GM21619 (cell line): ENCODE results near the gene THRB.

ENCODE experiments used
- ATAC-seq: cut with Tn5 transposase; IDR thresholded peaks from one replicate; pipeline ENCODE4 v1.9.1; 2021; ENCODE audit not compliant: unreplicated experiment

THRB gene

GRCh38 chr3:24492971-24493551 lies 1.6 kb downstream of the THRB start:
- ATAC-seq, result no peak

GRCh38 chr3:24490151-24490550 lies 4.5 kb downstream of the THRB start:
- ATAC-seq, result no peak

- no peak for ATAC-seq
Observed at GRCh38 chr3:24487325-24488262, 7.1 kb downstream of the THRB start.

DNA sequence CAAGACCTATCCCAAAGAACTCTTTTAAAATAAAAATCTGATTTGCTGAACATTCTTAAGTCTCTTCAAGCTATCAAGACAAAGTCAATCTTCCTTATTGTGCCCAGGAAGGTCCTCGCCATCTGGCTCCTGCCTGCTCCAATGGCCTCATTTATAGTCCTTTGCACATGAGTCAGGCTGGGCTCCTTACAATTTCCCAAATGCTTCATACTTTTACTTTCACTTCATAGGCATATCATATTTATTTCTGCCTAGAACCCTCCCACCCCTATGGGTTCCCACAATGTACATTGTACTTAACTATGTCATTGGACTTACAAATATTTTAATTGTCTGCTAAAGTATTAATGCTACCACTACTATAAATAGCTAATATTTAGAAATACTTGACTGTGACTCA lies 9.1 kb downstream of the THRB start:
- no peak for ATAC-seq

GRCh38 chr3:24483873-24484272 lies 10.8 kb downstream of the THRB start:
- ATAC-seq, result no peak

DNA sequence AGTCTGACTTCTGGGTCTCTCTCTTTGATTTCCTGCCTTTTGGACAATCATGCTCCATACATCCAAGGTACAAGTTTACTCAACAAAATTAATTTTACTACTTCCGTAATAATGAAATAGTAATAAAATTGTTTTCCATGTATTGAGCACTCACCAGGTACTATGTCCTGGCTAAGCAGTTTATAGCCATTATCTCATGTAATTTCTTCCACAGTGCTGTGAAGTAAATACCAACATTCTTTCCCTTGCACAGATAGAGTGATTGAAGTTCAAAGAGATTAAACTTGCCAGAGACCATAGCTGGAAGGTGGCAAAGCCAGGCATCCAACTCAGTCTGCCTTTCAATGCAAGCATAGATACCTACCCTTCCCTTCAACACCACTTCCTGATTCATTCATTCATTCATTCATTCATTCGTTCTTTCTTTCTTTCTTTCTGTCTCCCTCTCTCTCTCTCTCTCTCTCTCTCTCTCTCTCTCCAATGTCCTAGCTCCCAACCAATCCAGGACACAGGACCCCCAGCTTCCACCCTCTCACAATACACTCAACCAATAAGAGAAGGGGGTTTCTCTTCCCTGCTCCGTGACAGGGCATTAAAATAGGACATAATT lies 12.4 kb downstream of the THRB start:
- ATAC-seq, result no peak

DNA sequence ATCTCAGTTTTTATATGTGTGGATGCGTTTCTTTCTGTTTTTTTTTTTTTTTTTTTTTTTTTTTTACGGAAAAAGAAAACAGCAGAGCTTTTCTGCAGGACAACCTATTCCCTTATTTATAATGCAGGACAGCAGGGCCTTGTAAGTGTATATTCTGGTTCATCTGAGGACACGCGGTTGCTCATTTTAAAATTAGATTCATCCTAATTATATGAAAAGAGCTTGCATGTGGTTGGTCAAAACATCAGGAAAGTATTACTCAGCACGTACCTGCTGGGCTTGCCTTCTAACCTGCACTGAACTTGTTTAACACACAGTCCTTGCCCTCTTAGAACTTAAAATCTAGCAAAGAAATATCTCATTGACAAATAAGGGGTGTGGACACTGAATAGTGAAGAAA lies 13.5 kb downstream of the THRB start:
- ATAC-seq, result no peak

- ATAC-seq, result no peak
Observed at GRCh38 chr3:24480497-24480896, 14.2 kb downstream of the THRB start.

DNA sequence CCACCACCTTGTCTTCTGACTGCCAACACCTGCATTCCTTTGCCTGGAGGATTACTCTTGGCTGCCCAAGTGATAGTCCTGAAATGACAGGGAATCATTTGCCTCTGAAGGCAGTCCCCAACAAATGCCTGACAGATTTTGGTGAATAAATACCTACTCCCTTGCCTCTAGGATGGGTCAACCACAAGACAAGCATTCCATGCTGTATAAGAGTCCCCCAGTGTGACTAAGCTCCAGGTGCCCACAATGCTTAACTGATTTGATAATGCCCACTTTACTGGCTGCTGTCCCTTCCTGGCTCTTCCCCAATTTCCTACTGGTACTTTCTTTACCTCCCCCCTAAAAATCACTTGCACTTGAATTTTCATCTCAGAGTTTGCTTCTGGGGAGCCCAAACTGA lies 14.8 kb downstream of the THRB start:
- ATAC-seq, result no peak

GRCh38 chr3:24476871-24477656 lies 17.6 kb downstream of the THRB start:
- no peak for ATAC-seq

DNA sequence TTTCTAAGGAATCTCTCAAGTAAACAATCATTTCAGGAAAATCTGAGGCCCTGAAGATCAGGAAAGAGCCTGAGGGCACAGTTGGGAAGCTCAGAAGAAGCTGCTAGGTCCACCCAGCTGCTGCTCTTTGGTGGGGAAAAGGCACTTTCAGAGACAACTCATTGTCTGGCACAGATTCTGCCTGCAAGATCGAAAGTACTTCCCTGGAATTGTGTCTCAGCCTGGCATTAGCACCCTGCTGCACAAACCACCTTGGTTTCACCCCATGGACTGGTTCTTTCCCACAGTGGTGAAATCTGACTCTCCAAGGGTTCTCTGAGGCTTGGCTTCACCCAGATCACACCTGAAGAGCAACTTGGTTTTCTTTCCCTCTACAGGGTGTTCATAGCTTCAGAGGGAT lies 18.7 kb downstream of the THRB start:
- no peak for ATAC-seq

DNA sequence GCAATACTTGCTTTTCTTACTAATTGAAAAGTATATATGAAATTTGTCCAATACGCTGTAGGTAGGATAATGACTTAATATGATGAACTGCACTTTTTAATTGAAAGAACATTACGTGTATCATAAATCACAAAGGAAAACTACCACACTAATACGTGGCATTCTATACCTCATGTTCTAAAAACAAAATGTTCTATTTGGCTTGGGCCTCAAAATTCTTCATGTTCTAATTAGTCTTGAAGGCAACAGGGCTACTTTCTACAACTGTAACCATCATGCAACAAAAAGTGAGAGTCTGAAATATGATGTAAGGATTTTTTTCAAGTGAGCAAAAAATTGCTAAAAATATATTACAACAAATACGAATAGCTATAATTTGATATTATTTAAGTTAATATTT lies 19.8 kb downstream of the THRB start:
- ATAC-seq, result no peak

DNA sequence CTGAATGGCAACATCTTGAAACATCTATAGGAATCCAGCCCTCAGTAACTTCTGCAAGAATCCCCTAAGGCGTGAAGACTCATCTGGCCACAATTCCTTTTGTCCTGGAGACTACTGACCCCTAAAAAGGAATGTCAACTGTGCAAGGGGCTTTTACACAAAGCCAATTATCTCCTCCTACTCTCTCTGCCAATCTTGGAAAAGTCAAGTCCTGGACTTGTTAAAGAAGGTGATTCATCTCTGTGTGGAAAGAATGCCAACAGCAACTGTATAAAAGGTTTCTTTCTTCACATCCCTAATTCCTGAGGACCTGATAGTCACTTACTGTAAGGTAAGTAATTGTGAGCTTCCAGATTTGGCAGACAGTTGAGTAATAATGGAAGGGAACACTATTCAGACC lies 22.3 kb downstream of the THRB start:
- no peak for ATAC-seq

GRCh38 chr3:24471486-24471885 lies 23.2 kb downstream of the THRB start:
- no peak for ATAC-seq

- no peak for ATAC-seq
Observed at GRCh38 chr3:24470277-24470676, 24.4 kb downstream of the THRB start.

DNA sequence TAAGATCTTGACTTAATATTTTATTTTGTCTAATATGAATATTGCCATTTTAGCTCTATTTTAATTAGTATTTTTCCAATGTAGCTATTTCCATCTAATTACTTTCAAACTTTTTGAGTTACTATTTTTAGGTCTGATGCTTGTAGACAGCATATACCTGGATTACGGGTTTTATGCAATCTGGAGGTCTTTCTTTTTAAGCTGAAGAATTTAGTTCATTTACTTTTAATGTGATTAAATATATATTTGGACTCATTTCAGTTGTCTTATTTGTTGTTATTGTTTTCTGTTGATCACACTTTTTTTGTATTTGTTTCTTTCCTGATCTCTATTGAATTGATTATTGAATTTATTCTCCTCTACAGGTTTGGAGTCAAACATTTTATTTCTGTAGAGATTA lies 30.3 kb downstream of the THRB start:
- ATAC-seq, result no peak

GRCh38 chr3:24462737-24463136 lies 31.9 kb downstream of the THRB start:
- no peak for ATAC-seq

- ATAC-seq, result no peak
Observed at GRCh38 chr3:24460974-24461373, 33.7 kb downstream of the THRB start.

- ATAC-seq, result no peak
Observed at GRCh38 chr3:24457719-24458118, 36.9 kb downstream of the THRB start.

DNA sequence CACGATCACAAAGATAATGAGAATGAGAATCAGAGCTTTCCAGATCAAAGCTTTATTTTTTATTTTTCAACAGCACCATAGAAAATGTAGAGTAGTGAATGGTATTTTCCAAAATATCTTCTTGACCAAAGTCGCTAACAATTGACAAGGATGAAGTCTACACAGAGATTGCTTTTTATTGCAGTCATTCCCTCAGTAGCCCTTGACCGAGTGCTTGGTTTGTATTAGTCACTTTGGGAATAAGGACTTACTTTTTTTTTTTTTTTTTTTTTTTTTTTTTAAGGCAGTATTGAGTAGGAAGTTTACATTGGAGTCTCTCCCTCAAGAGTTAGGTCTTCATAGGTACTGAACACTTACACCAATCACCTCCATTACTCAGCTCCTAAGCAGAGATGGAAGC lies 39.8 kb downstream of the THRB start:
- no peak for ATAC-seq

- no peak for ATAC-seq
Observed at GRCh38 chr3:24454393-24454792, 40.3 kb downstream of the THRB start.
